ENCODE results near the gene MAB21L4.

Gene MAB21L4

DNA sequence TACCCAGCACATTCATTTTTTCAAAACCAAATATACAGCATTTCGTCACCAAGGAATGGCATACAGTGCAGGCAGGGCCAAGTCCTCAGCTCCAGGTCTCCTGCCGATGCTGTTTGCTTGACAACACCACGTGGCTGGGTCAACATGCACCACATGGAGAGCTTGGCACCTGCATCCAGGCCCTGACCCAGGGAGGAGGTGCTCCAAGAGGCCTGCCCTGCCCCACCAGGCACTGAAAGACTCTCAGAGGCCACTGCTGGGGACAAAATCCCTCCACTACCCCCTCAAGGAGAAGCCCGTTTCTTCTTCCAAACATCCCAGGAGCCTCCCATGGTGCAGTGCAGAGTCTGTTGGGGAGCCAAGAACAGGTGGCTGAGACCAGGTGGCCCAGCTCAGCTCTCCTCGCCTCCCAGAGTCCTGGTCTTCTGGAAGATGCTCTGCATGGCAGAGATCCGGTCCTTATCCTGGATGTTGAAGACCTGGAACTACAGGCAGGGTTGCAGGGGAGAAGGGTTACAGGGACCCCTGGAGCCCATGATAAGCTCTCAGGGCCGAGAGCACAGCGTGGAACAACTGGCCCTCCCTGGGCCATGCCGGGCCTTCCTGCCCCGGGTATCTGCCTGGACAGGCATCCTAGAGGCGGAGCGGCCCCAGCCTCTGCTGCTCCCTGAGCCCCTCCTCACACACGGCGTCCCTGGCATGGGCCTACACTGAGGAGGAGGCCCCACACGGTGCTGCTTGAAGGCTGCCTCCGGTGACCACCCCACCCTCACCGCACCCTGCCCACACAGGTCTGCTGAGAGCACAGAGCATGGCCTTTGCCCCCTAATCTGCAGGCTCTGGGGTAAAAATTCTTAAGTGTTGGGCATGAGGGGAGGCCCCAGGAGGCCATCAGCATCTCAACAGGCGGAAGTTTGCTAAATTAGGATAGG is 9.0 kb downstream of the MAB21L4 start:
- Histone ChIP-seq H3K4me1 (ENCODE audit: low read depth, poor library complexity, severe bottlenecking) (no peaks in the 10 kb centered on the region), H3K79me2 (ENCODE audit: insufficient read depth, low read depth) (no peaks in the 10 kb centered on the region), H3K4me2 (no peak overlapping the region), H2AFZ (ENCODE audit: low read depth) (no peak overlapping the region), H3K27ac (no peak overlapping the region), H3K36me3 (ENCODE audit: insufficient read depth) (no peaks in the 10 kb centered on the region), H3K9ac (no peak overlapping the region), H3K4me3 (IDR thresholded peaks at IDR 0.05; ENCODE audit: insufficient read depth, low read depth, low read length) (no peak overlapping the region), H3K27me3 (ENCODE audit: insufficient read depth, low read depth) (peaks cover 18% of the 10 kb centered on the region; the same call in 1 of the 2 replicates), H4K20me1 (ENCODE audit: insufficient read depth) (no peaks in the 10 kb centered on the region)
- TF ChIP-seq, protein P1, sequence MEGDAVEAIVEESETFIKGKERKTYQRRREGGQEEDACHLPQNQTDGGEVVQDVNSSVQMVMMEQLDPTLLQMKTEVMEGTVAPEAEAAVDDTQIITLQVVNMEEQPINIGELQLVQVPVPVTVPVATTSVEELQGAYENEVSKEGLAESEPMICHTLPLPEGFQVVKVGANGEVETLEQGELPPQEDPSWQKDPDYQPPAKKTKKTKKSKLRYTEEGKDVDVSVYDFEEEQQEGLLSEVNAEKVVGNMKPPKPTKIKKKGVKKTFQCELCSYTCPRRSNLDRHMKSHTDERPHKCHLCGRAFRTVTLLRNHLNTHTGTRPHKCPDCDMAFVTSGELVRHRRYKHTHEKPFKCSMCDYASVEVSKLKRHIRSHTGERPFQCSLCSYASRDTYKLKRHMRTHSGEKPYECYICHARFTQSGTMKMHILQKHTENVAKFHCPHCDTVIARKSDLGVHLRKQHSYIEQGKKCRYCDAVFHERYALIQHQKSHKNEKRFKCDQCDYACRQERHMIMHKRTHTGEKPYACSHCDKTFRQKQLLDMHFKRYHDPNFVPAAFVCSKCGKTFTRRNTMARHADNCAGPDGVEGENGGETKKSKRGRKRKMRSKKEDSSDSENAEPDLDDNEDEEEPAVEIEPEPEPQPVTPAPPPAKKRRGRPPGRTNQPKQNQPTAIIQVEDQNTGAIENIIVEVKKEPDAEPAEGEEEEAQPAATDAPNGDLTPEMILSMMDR (conservative IDR thresholded peaks at IDR 0.05; ENCODE audit: low read depth, low read length): no peak

DNA sequence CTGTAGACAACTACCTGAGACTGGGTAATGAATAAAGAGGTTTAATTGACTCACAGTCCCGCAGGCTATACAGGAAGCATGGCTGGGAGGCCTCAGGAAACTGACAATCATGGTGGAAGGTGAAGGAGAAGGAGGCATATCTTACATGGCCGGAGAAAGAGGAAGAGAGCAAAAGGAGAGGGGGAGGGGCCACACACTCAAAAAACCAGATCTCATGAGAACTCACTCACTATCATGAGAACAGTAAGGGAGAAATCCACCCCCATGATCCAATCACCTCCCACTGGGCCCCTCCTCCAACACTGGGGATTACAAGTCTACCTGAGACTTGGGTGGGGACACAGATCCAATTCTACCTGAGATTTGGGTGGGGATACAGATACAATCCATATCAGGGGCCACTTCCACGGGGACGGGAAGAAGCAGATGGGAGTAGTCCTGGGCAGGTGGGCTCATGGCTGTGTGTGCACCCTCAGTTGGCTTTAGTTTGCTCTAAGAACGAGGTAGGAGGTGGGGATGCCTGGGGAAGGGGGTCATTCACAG is 9.9 kb downstream of the MAB21L4 start:
- Histone ChIP-seq H3K4me1 (ENCODE audit: low read depth, poor library complexity, severe bottlenecking) (no peaks in the 10 kb centered on the region), H3K4me2 (no peak overlapping the region)

DNA sequence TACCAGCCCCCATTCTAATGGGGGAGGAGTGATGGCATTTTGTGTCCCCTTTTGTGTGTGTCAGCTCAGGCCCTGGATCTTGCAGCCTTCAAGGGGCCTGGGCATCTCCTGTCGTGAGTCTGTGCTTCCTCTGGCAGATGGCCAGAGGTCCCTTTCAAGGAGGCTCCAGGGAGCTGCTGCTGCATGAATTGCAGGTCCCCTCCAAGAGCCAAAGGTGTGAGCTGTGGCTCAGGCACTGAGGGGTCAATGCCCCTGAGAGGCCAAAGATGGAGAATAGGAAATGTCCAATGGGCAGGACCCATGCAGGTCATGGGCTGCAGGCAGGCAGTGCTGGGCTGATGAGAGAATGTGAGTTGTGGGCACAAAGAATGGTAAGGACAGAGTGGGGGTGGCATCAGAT is 10.4 kb downstream of the MAB21L4 start:
- TF ChIP-seq, protein P1 (conservative IDR thresholded peaks at IDR 0.05; ENCODE audit: low read depth, low read length): no peak
- no peak overlapping the region for H3K4me3 ChIP-seq (IDR thresholded peaks at IDR 0.05; ENCODE audit: insufficient read depth, low read depth, low read length)
- no peak overlapping the region for H3K4me2 ChIP-seq

More for the DNA sequence above, 9.9 kb downstream of the MAB21L4 start:
- TF ChIP-seq, protein P1 (conservative IDR thresholded peaks at IDR 0.05; ENCODE audit: low read depth, low read length): no peak
- peaks cover 23% of the 10 kb centered on the region for H3K27me3 ChIP-seq (ENCODE audit: insufficient read depth, low read depth)
- no peaks in the 10 kb centered on the region for H3K79me2 ChIP-seq (ENCODE audit: insufficient read depth, low read depth)
- no peak overlapping the region for H2AFZ ChIP-seq (ENCODE audit: low read depth)
- no peak overlapping the region for H3K9ac ChIP-seq
- no peak overlapping the region for H3K4me3 ChIP-seq (IDR thresholded peaks at IDR 0.05; ENCODE audit: insufficient read depth, low read depth, low read length)
- H3K36me3 ChIP-seq (ENCODE audit: insufficient read depth): no peaks in the 10 kb centered on the region
- no peaks in the 10 kb centered on the region for H4K20me1 ChIP-seq (ENCODE audit: insufficient read depth)
- no peak overlapping the region for H3K27ac ChIP-seq

DNA sequence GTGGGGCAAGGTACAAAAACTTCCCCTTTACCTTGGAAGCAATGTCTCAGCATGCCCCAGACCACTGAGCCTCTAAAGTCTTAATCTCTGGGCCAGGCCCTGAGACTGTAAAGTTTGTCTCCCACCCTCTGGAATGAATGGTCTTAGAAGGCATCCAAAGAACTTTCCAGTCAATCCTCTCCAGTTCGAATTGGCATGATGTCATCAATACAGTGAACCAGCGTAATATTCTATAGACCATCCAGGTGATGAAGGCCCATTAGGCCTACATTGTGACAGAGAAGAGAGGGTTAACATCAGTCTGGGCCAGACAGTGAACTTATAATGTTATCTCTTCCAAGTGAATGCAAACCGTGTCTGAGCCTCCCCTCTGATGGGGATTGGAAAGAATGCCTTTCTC is 11.2 kb downstream of the MAB21L4 start:
- no peaks in the 10 kb centered on the region for H4K20me1 ChIP-seq (ENCODE audit: insufficient read depth)
- no peaks in the 10 kb centered on the region for H3K79me2 ChIP-seq (ENCODE audit: insufficient read depth, low read depth)
- H3K4me1 ChIP-seq (ENCODE audit: low read depth, poor library complexity, severe bottlenecking): no peaks in the 10 kb centered on the region
- no peaks in the 10 kb centered on the region for H3K36me3 ChIP-seq (ENCODE audit: insufficient read depth)
- H3K27ac ChIP-seq: no peak overlapping the region
- no peak overlapping the region for H3K9ac ChIP-seq
- no peak overlapping the region for H2AFZ ChIP-seq (ENCODE audit: low read depth)
- peaks cover 34% of the 10 kb centered on the region for H3K27me3 ChIP-seq (ENCODE audit: insufficient read depth, low read depth)
- H3K4me3 ChIP-seq (IDR thresholded peaks at IDR 0.05; ENCODE audit: insufficient read depth, low read depth, low read length): no peak overlapping the region
- TF ChIP-seq, protein P1 (conservative IDR thresholded peaks at IDR 0.05; ENCODE audit: low read depth, low read length): no peak
- H3K4me2 ChIP-seq: no peak overlapping the region

More for the DNA sequence above, 10.4 kb downstream of the MAB21L4 start:
- Histone ChIP-seq H3K9ac (no peak overlapping the region), H2AFZ (ENCODE audit: low read depth) (no peak overlapping the region), H3K36me3 (ENCODE audit: insufficient read depth) (no peaks in the 10 kb centered on the region), H4K20me1 (ENCODE audit: insufficient read depth) (no peaks in the 10 kb centered on the region), H3K27ac (no peak overlapping the region), H3K4me1 (ENCODE audit: low read depth, poor library complexity, severe bottlenecking) (no peaks in the 10 kb centered on the region), H3K79me2 (ENCODE audit: insufficient read depth, low read depth) (no peaks in the 10 kb centered on the region), H3K27me3 (ENCODE audit: insufficient read depth, low read depth) (peaks cover 27% of the 10 kb centered on the region)

All from KMS-11 (cell line).